IPS-15b (cell line): ENCODE data around the gene MACO1.
"Not testable (repeated sequence)": the region's sequence is repeated elsewhere in the genome, so short reads cannot be mapped to it uniquely, and the experiment has no call there.

Source experiments
- H3K27me3 ChIP-seq: one replicate; pipeline ENCODE4 v1.6.1; 2013; ENCODE audit warnings: low read length; ENCODE audit not compliant: control insufficient read depth, insufficient read depth
- H3K36me3 ChIP-seq: one replicate; pipeline ENCODE4 v1.6.1; 2013; ENCODE audit warnings: low read length; ENCODE audit not compliant: control insufficient read depth, insufficient read depth
- H3K4me1 ChIP-seq: one replicate; pipeline ENCODE4 v1.6.1; 2013; ENCODE audit warnings: mild to moderate bottlenecking, low read length; ENCODE audit not compliant: control insufficient read depth, insufficient read depth
- H3K4me3 ChIP-seq: one replicate; pipeline ENCODE4 v1.5.1; 2013; ENCODE audit warnings: low read depth, low read length
- H3K9ac ChIP-seq: one replicate; pipeline ENCODE4 v1.6.1; 2013; ENCODE audit warnings: low read depth, mild to moderate bottlenecking, low read length
- H3K9me3 ChIP-seq: one replicate; pipeline ENCODE4 v1.6.1; 2013; ENCODE audit warnings: mild to moderate bottlenecking, low read length; ENCODE audit not compliant: control insufficient read depth, insufficient read depth

Gene MACO1

DNA sequence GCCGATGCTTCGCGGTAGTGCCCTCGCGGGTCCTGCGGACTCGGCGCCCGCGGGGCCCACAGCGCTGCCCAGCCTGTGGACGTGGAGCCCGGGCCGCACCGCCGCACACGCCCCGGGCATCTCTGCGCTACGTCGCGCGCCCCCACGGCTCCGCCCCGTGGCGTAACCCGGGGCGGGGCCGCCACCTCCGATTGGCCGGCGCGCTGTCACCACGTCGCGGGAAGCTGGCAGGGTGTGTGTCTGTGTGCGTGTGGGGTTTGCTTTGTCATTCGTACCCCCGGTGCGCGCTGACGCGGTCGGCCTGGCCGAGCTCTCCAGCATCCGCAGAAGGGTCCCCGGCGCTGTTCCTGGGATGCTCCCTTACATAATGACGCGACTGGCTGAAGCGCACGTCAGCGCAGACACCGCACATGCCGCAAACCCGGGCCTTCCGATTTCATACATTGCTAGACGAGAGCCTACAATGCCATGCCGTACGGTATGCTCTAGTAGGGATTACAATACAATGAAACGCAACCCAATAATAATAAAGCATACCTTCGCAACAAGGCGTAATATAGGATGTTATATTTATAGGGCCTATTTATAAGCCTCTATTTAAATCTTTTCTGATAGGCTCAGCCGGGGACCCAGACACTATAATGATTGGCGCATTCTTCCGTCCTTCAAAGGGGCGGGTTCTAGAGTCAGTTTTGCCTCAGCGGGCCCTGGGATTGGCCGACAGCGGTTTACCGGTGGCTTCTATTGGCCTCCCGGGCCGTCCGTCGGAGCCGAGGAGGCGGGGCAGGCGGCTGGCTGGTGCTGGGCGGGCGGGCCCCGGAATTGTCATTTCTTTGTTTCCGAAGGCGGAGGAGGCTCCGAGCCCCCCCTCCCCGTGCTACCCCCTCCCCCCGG, at the start of gene MACO1:
MACO1 (plus strand) TSS at position 825 of the 894 bp plus-strand sequence. CDS start 202 bp downstream, outside the sequence.
- Histone ChIP-seq H3K9ac (peak within 1 kb of the TSS; percentile 42), H3K4me3 (peak within 1 kb of the TSS; percentile 80), H3K4me1 (peaks cover 4% of the 10 kb centered on the region), H3K36me3 (no peaks in the 10 kb centered on the region), H3K9me3 (no peaks in the 10 kb centered on the region), H3K27me3 (peaks cover 6% of the 10 kb centered on the region)

DNA sequence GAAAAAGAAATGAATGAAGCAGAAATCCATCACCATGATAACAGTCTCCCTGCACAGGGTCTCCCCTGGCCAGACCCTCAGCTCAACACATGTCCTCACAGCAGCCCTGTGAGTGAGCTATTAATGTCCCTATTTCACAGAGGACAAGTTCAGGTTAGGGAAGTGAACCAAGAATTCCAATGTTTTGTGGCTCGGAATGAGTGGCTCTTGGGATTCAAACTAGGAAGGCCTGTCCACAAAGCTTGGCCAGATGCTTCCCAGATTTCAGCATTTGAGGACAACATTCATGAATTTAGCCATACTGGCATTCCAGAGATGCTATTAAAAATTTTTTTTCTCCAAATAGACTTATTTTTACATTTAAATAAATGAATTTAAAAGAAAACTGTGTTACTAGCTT, 48.2 kb upstream of the MACO1 start:
- not testable (repeated sequence) for H3K4me1 ChIP-seq, H3K4me3 ChIP-seq, H3K9ac ChIP-seq, H3K9me3 ChIP-seq, H3K27me3 ChIP-seq, H3K36me3 ChIP-seq

DNA sequence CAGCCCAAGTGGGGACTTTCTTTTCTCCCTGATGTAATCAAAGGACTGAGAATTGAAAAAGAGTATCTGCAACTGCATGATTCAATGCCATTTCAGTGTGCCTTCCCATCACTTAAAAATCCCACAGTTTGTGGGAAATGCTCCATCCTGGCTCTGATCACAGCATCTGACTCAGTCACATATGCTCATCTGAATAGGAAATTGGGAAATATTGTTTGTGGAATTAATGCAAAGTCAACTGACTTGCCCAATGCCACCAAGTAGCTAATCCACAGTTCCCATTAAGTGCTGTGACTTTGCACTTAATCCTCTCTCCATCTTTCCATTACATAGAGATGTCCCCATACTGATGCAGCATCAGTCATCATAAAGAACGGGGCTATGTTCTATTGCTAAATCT, 47.6 kb upstream of the MACO1 start:
- not testable (repeated sequence) for H3K4me1 ChIP-seq, H3K4me3 ChIP-seq, H3K9ac ChIP-seq, H3K27me3 ChIP-seq, H3K9me3 ChIP-seq, H3K36me3 ChIP-seq

GRCh38 chr1:25383875-25384274, 46.8 kb upstream of the MACO1 start:
- not testable (repeated sequence) for H3K4me3 ChIP-seq, H3K4me1 ChIP-seq, H3K27me3 ChIP-seq, H3K9me3 ChIP-seq, H3K9ac ChIP-seq, H3K36me3 ChIP-seq

- H3K4me3 ChIP-seq, H3K36me3 ChIP-seq, H3K9me3 ChIP-seq, H3K4me1 ChIP-seq, H3K27me3 ChIP-seq, H3K9ac ChIP-seq: not testable (repeated sequence)
Observed at GRCh38 chr1:25387096-25387495, 43.6 kb upstream of the MACO1 start.

- H3K27me3 ChIP-seq, H3K4me3 ChIP-seq, H3K9me3 ChIP-seq, H3K4me1 ChIP-seq, H3K9ac ChIP-seq, H3K36me3 ChIP-seq: not testable (repeated sequence)
Observed at GRCh38 chr1:25388691-25389090, 42.0 kb upstream of the MACO1 start.

DNA sequence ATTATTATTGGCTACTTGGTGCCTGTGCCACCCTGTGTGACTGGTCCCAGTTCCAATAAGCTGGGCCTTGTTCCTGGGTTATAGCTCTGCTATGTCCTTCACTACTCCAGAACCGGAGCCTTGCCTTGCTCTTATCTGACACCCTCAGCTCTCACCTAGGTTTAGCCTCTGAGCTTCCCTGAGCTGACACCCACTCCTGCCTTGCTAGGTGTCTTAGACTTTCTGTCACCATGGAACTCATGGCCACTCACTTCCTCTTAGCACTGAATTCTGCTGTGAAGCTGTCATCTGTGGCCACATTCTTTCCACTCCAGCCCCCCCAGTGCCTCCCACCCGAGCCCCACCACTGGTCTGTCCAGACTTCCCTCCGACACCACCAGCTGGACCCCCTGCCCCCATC, 41.0 kb upstream of the MACO1 start:
- H3K4me1 ChIP-seq, H3K9ac ChIP-seq, H3K9me3 ChIP-seq, H3K27me3 ChIP-seq, H3K4me3 ChIP-seq, H3K36me3 ChIP-seq: not testable (repeated sequence)

DNA sequence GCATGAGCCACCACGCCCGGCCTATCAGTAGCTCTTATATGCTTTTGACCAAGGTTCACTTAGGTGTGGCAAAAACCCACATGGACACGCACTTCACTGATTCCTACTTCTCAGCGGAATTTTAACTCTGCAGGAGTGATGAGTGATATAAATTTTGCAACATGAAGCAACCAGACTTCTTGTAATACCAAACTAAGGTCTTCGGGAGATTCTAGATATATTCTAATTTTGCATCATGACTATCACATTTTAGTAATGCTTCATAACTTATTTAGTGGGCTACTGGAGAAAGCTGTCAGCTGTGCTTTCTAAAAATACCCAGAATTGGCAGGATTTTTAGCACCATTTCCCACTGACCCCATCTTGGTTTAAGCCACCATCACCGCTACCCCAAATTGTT, 37.9 kb upstream of the MACO1 start:
- Histone ChIP-seq H3K4me3 (no peak overlapping the region), H3K4me1 (no peaks in the 10 kb centered on the region), H3K9ac (no peak overlapping the region), H3K36me3 (no peaks in the 10 kb centered on the region), H3K9me3 (no peaks in the 10 kb centered on the region), H3K27me3 (no peaks in the 10 kb centered on the region)

- not testable (repeated sequence) for H3K27me3 ChIP-seq, H3K36me3 ChIP-seq, H3K4me1 ChIP-seq
Observed at GRCh38 chr1:25397549-25397948, 33.1 kb upstream of the MACO1 start.

GRCh38 chr1:25398079-25398478, 32.6 kb upstream of the MACO1 start:
- not testable (repeated sequence) for H3K9ac ChIP-seq, H3K9me3 ChIP-seq, H3K4me1 ChIP-seq, H3K4me3 ChIP-seq, H3K27me3 ChIP-seq, H3K36me3 ChIP-seq

More at GRCh38 chr1:25397549-25397948, 33.1 kb upstream of the MACO1 start:
- not testable (repeated sequence) for H3K9ac ChIP-seq, H3K9me3 ChIP-seq, H3K4me3 ChIP-seq

DNA sequence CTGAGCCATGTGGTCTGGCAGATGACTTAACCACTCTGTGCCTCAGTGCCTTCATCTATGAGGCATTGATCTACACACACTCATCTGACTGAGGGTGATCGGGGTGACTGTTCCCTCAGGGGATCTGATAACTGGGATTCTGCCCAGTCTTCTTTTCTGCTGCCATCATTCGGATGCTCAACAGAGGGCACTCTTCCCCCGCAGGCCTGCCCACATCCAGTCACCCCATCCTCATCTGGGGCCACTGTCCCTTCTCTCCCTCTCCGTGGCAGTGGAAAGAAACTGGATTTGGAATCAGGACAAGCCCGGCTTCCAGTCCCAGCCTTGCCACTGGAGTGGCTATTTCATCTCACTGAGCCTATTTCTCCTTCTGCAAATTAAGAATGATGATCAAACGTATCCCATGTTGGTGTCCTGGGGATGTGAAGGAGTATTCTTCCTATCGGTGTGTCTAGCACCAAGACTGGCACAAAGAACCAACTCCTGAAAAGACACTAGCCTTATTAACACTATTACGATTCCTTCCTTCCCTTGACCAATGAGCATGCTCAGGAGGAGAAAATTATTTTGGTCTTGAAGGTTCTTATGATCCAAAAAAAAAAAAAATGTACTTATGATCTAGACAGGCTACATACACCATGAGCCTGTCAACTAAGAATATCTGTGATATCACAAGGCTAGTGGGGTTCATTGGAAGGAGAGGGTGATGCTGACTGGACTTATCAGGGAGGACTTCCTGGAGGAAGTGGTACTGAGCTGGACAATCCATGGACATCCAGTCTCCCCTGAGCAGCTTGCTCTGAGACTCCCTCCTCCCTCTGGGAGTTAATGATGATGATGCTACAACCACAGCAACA, 27.5 kb upstream of the MACO1 start:
- not testable (repeated sequence) for H3K9me3 ChIP-seq

GRCh38 chr1:25405731-25406305, 24.9 kb upstream of the MACO1 start:
- H3K27me3 ChIP-seq, H3K9ac ChIP-seq, H3K4me3 ChIP-seq, H3K4me1 ChIP-seq, H3K9me3 ChIP-seq, H3K36me3 ChIP-seq: not testable (repeated sequence)

More for the DNA sequence above, 27.5 kb upstream of the MACO1 start:
- not testable (repeated sequence) for H3K4me3 ChIP-seq, H3K27me3 ChIP-seq, H3K9ac ChIP-seq, H3K36me3 ChIP-seq, H3K4me1 ChIP-seq
